ENCODE data around the gene OOSP2.

OOSP2 gene

DNA sequence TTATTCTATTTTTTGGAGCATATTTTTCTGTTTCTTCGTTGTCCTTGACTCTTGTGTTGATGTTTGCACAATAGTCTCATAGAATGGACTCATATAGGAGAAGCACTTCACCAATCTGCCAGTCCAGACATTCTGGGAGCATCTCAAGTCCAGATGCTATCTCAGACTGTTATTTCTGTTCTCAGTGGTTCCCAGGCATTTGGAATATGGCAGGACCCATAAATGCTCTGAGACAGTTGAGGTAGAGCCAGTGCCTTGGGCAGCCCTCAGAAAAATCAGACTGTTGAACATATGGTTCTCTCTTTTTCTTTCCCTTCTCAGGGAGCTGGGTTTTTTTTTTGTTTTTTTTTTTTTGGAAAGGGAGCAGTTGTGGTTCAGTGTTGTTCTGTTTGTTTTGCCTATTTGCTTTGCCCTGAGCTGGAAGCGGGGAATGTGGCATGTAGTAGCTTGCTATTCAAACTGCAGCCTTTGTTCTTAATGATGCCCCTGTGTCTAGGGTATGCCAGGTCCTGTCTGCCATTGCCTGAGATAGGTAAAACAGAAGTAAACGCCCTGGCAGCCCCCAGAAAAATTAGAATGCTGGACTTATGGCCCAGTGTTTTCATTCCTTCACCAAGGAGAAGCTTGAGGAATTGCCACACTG, 44.5 kb downstream of the OOSP2 start:
- DNase-seq = no peak

DNA sequence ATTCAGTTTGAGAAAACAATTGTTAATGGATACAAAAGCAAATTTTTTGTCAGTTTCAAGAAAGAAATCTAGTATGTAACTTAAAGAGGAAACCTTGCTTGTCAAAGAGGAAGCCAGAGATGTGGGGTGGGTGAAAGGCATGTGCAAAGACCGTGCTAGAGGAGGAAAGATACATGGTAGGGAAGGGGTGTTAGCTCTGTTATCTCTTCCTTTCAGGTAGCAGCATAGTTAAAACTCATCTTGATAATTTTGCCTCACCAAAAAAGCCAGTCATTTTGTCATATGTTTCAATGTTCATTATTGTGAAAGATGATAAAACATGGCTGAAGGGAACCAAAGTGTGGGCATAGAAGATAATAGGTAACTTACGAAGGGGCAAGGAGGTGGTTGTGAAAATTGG, 45.7 kb downstream of the OOSP2 start:
- DNase-seq = no peak

DNA sequence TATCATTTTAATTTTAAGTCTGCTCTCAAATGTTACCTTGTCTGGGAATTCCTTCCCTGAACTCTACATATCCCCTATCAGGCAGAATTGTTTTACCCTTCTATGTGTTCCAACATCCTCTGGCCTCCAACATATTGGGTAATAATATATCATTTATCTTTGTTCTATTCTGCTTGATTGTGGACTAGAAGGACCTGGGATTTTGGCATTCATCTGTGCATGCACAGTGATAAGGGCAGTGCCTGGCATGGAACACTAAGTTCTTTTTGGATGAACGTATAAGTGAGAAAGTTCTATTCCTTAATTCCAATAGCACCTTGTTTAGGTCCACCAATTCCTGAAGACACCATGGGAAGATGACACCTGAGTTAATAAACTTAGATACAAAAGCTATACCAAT, 47.0 kb downstream of the OOSP2 start:
- no peak for DNase-seq

DNA sequence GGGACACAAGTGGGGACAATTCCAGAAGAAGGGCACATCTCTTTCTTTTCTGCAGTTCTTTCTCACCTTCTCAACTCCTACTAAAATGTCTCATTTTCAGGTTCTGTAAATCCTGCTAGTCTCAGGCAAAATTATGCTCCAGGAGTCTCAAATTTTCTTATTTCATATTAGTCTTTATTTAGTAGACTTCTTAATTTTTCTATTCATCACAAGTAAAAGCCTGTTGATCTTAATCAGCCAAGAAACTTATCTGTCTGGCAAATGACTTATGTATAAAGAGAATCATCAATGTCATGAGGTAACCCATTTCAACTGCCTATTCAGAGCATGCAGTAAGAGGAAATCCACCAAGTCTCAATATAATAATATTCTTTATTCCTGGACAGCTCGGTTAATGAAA, 48.2 kb downstream of the OOSP2 start, which contains the start of gene MS4A2:
TSS of gene MS4A2 (plus strand) at position 301 of the 400 bp plus-strand sequence. CDS start 102 bp downstream, outside the sequence.
- no peak for DNase-seq

DNA sequence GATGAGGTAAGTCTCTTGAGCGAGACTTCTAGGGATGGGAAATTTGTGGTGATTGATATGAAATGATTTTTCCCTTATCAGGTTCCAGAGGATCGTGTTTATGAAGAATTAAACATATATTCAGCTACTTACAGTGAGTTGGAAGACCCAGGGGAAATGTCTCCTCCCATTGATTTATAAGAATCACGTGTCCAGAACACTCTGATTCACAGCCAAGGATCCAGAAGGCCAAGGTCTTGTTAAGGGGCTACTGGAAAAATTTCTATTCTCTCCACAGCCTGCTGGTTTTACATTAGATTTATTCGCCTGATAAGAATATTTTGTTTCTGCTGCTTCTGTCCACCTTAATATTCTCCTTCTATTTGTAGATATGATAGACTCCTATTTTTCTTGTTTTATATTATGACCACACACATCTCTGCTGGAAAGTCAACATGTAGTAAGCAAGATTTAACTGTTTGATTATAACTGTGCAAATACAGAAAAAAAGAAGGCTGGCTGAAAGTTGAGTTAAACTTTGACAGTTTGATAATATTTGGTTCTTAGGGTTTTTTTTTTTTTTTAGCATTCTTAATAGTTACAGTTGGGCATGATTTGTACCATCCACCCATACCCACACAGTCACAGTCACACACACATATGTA, 55.4 kb downstream of the OOSP2 start:
- no peak for DNase-seq

DNA sequence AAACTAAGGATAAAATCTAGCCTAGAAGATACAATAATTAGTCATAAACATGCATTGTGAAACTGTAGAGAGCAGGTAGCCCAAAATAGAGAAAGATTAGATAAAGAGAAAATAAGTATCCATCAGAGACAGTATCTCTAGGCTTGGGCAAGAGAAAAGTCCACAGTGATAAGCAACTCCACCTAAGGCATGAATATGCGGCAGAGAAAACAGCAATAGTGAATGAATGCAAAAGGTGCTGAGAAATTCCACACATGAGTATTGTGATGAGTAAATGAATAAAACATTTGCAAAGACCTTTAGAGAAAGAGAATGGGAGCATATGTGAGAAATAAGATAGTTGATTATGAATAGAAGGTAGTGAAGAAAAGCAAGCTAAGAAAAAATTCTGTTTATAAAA, 57.0 kb downstream of the OOSP2 start:
- no peak for DNase-seq

Data from NCI-H187 treated with DMSO at 0.1 percent for 48 hours (cell line).